ENCODE measurements around the gene RPS25.
"Not testable (repeated sequence)": the region's sequence is repeated elsewhere in the genome, so short reads cannot be mapped to it uniquely, and the experiment has no call there.

Gene RPS25

GRCh38 chr11:118973985-118974384 lies 44.2 kb downstream of the RPS25 start:
- Histone ChIP-seq H3K27ac (ENCODE audit: poor library complexity, severe bottlenecking) (no peak overlapping the region), H3K27me3 (ENCODE audit: insufficient read depth, poor library complexity, severe bottlenecking) (no peaks in the 10 kb centered on the region), H3K9me3 (ENCODE audit: severe bottlenecking) (no peaks in the 10 kb centered on the region), H3K4me3 (ENCODE audit: severe bottlenecking) (no peak overlapping the region), H3K36me3 (ENCODE audit: low read depth) (no peaks in the 10 kb centered on the region), H3K4me1 (ENCODE audit: insufficient read depth, poor library complexity, severe bottlenecking) (no peaks in the 10 kb centered on the region)
- ATAC-seq (ENCODE audit: low read depth), result no peak
- no peak for TF ChIP-seq CTCF (IDR thresholded peaks at IDR 0.05; ENCODE audit: poor library complexity, severe bottlenecking)
- DNase-seq (ENCODE audit: low spot score), result no peak

- no peak for ATAC-seq (ENCODE audit: low read depth)
- Histone ChIP-seq H3K9me3 (ENCODE audit: severe bottlenecking) (no peaks in the 10 kb centered on the region), H3K4me3 (ENCODE audit: severe bottlenecking) (no peak within 1 kb of the TSS), H3K4me1 (ENCODE audit: insufficient read depth, poor library complexity, severe bottlenecking) (no peaks in the 10 kb centered on the region), H3K27ac (ENCODE audit: poor library complexity, severe bottlenecking) (no peak within 1 kb of the TSS), H3K36me3 (ENCODE audit: low read depth) (no peaks in the 10 kb centered on the region), H3K27me3 (ENCODE audit: insufficient read depth, poor library complexity, severe bottlenecking) (no peaks in the 10 kb centered on the region)
- DNase-seq (ENCODE audit: low spot score), result no peak
- TF ChIP-seq CTCF (IDR thresholded peaks at IDR 0.05; ENCODE audit: poor library complexity, severe bottlenecking), result no peak
Observed at GRCh38 chr11:118971646-118972045, 46.5 kb downstream of the RPS25 start, which contains the start of gene FOXR1. Gene FOXR1, plus strand, starts transcription at chr11:118971761. Its CDS starts 171 bp downstream, at chr11:118971932.

GRCh38 chr11:118969508-118969907 lies 48.6 kb downstream of the RPS25 start:
- not testable (repeated sequence) for H3K27ac ChIP-seq (ENCODE audit: poor library complexity, severe bottlenecking); H3K36me3 ChIP-seq (ENCODE audit: low read depth); H3K9me3 ChIP-seq (ENCODE audit: severe bottlenecking); ATAC-seq (ENCODE audit: low read depth); H3K27me3 ChIP-seq (ENCODE audit: insufficient read depth, poor library complexity, severe bottlenecking); H3K4me1 ChIP-seq (ENCODE audit: insufficient read depth, poor library complexity, severe bottlenecking); DNase-seq (ENCODE audit: low spot score); H3K4me3 ChIP-seq (ENCODE audit: severe bottlenecking)

All from RWPE2 (cell line).